GM23248 (cell line): ENCODE data around the gene CFAP47. TPM values are rescaled to one million over a fixed set of nuclear protein-coding genes. Genes with fewer than 3 reads are reported as not detected.
"Not testable (repeated sequence)": the region's sequence is repeated elsewhere in the genome, so short reads cannot be mapped to it uniquely, and the experiment has no call there.

Experiments used
- DNase-seq: peaks from one replicate; pipeline ENCODE4 v3.0.0-alpha.2; 2015
- H2AFZ ChIP-seq: fragments of 200-600 bp; sonication (generic); 2 replicates; pipeline ENCODE4 v1.6.1; 2016; ENCODE audit warnings: antibody characterized with exemption
- H3F3A ChIP-seq: fragments of 200-600 bp; sonication (generic); 2 replicates; pipeline ENCODE4 v1.6.1; 2016; ENCODE audit warnings: mild to moderate bottlenecking, antibody characterized with exemption, mixed run types; ENCODE audit not compliant: insufficient read depth
- H3K27ac ChIP-seq: fragments of 200-600 bp; sonication (generic); 2 replicates; pipeline ENCODE4 v1.5.1; 2016; ENCODE audit warnings: mild to moderate bottlenecking
- H3K27me3 ChIP-seq: fragments of 200-600 bp; sonication (generic); replicated peaks from 2 replicates; pipeline ENCODE4 v1.6.1; 2016; ENCODE audit warnings: mild to moderate bottlenecking; ENCODE audit not compliant: insufficient read depth
- H3K36me3 ChIP-seq: fragments of 200-600 bp; sonication (generic); 2 replicates; pipeline ENCODE4 v1.6.1; 2016; ENCODE audit warnings: low read depth, mild to moderate bottlenecking
- H3K4me1 ChIP-seq: fragments of 200-600 bp; sonication (generic); 2 replicates; pipeline ENCODE4 v1.6.1; 2016; ENCODE audit warnings: mild to moderate bottlenecking; ENCODE audit not compliant: insufficient read depth
- H3K4me2 ChIP-seq: fragments of 200-600 bp; sonication (generic); one replicate; pipeline ENCODE4 v1.6.1; 2016; ENCODE audit warnings: mild to moderate bottlenecking; ENCODE audit not compliant: unreplicated experiment
- H3K4me3 ChIP-seq: fragments of 200-600 bp; sonication (generic); 2 replicates; pipeline ENCODE4 v1.5.1; 2016; ENCODE audit warnings: mild to moderate bottlenecking
- H3K79me2 ChIP-seq: fragments of 200-600 bp; sonication (generic); 2 replicates; pipeline ENCODE4 v1.6.1; 2016; ENCODE audit warnings: mild to moderate bottlenecking; ENCODE audit not compliant: insufficient read depth
- H3K9ac ChIP-seq: fragments of 200-600 bp; sonication (generic); 2 replicates; pipeline ENCODE4 v1.6.1; 2016; ENCODE audit warnings: mild to moderate bottlenecking
- H3K9me2 ChIP-seq: fragments of 200-600 bp; sonication (generic); 2 replicates; pipeline ENCODE4 v1.6.1; 2016; ENCODE audit warnings: mixed run types, mild to moderate bottlenecking, moderate library complexity; ENCODE audit not compliant: insufficient read depth
- H3K9me3 ChIP-seq: fragments of 200-600 bp; sonication (generic); one replicate; pipeline ENCODE4 v1.6.1; 2017; ENCODE audit warnings: low read depth
- H4K20me1 ChIP-seq: fragments of 200-600 bp; sonication (generic); 2 replicates; pipeline ENCODE4 v1.6.0; 2016; ENCODE audit not compliant: insufficient read depth
- EZH2 ChIP-seq: fragments of 200-600 bp; sonication (generic); IDR thresholded peaks from 2 replicates; pipeline ENCODE4 v1.6.1; 2018; ENCODE audit warnings: antibody characterized with exemption, mild to moderate bottlenecking; ENCODE audit not compliant: insufficient read depth, poor library complexity, severe bottlenecking
- EZH2phosphoT487 ChIP-seq: fragments of 200-600 bp; sonication (generic); IDR thresholded peaks from 2 replicates; pipeline ENCODE4 v1.6.1; 2018; ENCODE audit warnings: antibody characterized with exemption, moderate library complexity, mild to moderate bottlenecking, low read depth; ENCODE audit not compliant: insufficient read depth
- WGBS, 2 experiments: methylation state at CpG; one replicate each; pipeline ENCODE4 v1.1.6; 2015 to 2017; ENCODE audit warnings: low lambda C conversion rate in 2 of 2, low coverage in 1 of 2; ENCODE audit errors: missing lambda C conversion rate in 2 of 2; 5-methylcytosine and 5-hydroxymethylcytosine counted together
- in situ Hi-C: fragments of 300-500 bp; cut with MboI; formaldehyde crosslinking; loops from 2 replicates; pipeline ENCODE4 v1.15.0; 2020
- polyA plus RNA-seq: library from polyadenylated mRNA; unstranded; fragments of >200 nt; fragmentation: Nextera tagmentation; extraction: Ambion mirVana; gene quantifications from 2 replicates; pipeline ENCODE4 v1.2.1, GENCODE V29; 2016
- total RNA-seq: library from RNA; depleted of rRNA; stranded (reverse); fragments of >200 nt; shearing (Covaris generic); gene quantifications from 2 replicates; pipeline ENCODE4 v1.2.3, GENCODE V29; 2014

Gene CFAP47
- total and polyA plus RNA-seq, 2 experiments from 2014 or later, result not detected

- Histone ChIP-seq H3K27me3 (no peaks in the 10 kb centered on the region), H3K79me2 (no peaks in the 10 kb centered on the region), H3K9me3 (no peaks in the 10 kb centered on the region), H3K4me3 (no peak overlapping the region), H4K20me1 (no peaks in the 10 kb centered on the region), H3K9me2 (no peaks in the 10 kb centered on the region), H3K4me1 (no peaks in the 10 kb centered on the region), H2AFZ (no peak overlapping the region), H3K9ac (no peak overlapping the region), H3K4me2 (no peak overlapping the region), H3F3A (no peaks in the 10 kb centered on the region), H3K36me3 (no peaks in the 10 kb centered on the region), H3K27ac (no peak overlapping the region)
- TF ChIP-seq EZH2phosphoT487 (no peak), EZH2 (no peak)
- no peak for DNase-seq
- 20 to 26% methylated on average over 5 of the region's 5 CpGs for WGBS, 2 experiments
- in situ Hi-C loops, result no loop called here
Measured at GRCh38 chrX:36007207-36007606, 87.7 kb downstream of the CFAP47 start.

DNA sequence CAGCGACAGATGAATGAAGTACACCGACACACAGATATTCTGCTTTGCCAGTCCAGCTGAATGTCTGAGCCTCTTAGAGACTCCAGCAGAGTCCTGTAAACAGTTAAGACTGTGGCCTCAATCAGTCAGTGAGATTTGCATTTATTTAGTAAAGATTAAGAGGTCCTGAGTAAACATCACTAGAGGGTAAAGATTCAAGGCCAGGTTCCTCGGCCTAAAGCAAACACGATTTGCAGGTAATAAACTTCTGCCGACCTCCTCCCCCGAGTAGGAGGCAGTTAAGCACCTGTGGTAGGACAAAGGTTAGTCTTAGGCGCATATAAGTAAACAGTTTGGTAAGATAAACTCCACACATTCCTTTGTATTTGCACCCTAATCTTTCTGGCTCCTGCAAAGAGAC is 99.6 kb downstream of the CFAP47 start:
- H3K79me2 ChIP-seq, result no peaks in the 10 kb centered on the region
- H3K9ac ChIP-seq, result no peak overlapping the region
- H3K4me1 ChIP-seq, result no peaks in the 10 kb centered on the region
- no peaks in the 10 kb centered on the region for H3K36me3 ChIP-seq
- no peaks in the 10 kb centered on the region for H3K9me2 ChIP-seq
- no peak overlapping the region for H3K4me3 ChIP-seq
- H3K27ac ChIP-seq, result no peak overlapping the region
- TF ChIP-seq EZH2phosphoT487, result no peak
- no peak for TF ChIP-seq EZH2
- H3K4me2 ChIP-seq, result no peak overlapping the region
- WGBS, 2 experiments, result 15 to 20% methylated on average over 6 to 7 of the region's 7 CpGs
- DNase-seq, result no peak
- in situ Hi-C loops, result no loop called here
- no peaks in the 10 kb centered on the region for H3F3A ChIP-seq
- no peaks in the 10 kb centered on the region for H3K27me3 ChIP-seq
- H2AFZ ChIP-seq, result no peak overlapping the region
- no peaks in the 10 kb centered on the region for H4K20me1 ChIP-seq
- H3K9me3 ChIP-seq, result no peaks in the 10 kb centered on the region

GRCh38 chrX:36035550-36035949 is 116.0 kb downstream of the CFAP47 start:
- 0 to 4% methylated on average over 2 of the region's 2 CpGs for WGBS, 2 experiments
- no peak overlapping the region for H3K9ac ChIP-seq
- no peak for DNase-seq
- no peak overlapping the region for H3K4me2 ChIP-seq
- no peaks in the 10 kb centered on the region for H3K9me2 ChIP-seq
- no peaks in the 10 kb centered on the region for H3F3A ChIP-seq
- no peak overlapping the region for H3K4me3 ChIP-seq
- TF ChIP-seq EZH2, result no peak
- no peaks in the 10 kb centered on the region for H3K79me2 ChIP-seq
- no peaks in the 10 kb centered on the region for H3K27me3 ChIP-seq
- no peaks in the 10 kb centered on the region for H3K4me1 ChIP-seq
- in situ Hi-C loops, result no loop called here
- no peaks in the 10 kb centered on the region for H3K36me3 ChIP-seq
- no peaks in the 10 kb centered on the region for H4K20me1 ChIP-seq
- H3K27ac ChIP-seq, result no peak overlapping the region
- H3K9me3 ChIP-seq, result no peaks in the 10 kb centered on the region
- H2AFZ ChIP-seq, result no peak overlapping the region

GRCh38 chrX:36062778-36063177 is 143.2 kb downstream of the CFAP47 start:
- no peaks in the 10 kb centered on the region for H3F3A ChIP-seq
- H4K20me1 ChIP-seq, result no peaks in the 10 kb centered on the region
- H3K4me3 ChIP-seq, result no peak overlapping the region
- no peak overlapping the region for H2AFZ ChIP-seq
- in situ Hi-C loops, result no loop called here
- H3K27me3 ChIP-seq, result no peaks in the 10 kb centered on the region
- DNase-seq, result no peak
- H3K36me3 ChIP-seq, result no peaks in the 10 kb centered on the region
- H3K9ac ChIP-seq, result no peak overlapping the region
- H3K9me2 ChIP-seq, result no peaks in the 10 kb centered on the region
- TF ChIP-seq EZH2phosphoT487 (no peak), EZH2 (no peak)
- no peaks in the 10 kb centered on the region for H3K9me3 ChIP-seq
- 12 to 17% methylated on average over 3 of the region's 3 CpGs for WGBS, 2 experiments
- H3K27ac ChIP-seq, result no peak overlapping the region
- no peaks in the 10 kb centered on the region for H3K79me2 ChIP-seq
- no peak overlapping the region for H3K4me2 ChIP-seq
- no peaks in the 10 kb centered on the region for H3K4me1 ChIP-seq

DNA sequence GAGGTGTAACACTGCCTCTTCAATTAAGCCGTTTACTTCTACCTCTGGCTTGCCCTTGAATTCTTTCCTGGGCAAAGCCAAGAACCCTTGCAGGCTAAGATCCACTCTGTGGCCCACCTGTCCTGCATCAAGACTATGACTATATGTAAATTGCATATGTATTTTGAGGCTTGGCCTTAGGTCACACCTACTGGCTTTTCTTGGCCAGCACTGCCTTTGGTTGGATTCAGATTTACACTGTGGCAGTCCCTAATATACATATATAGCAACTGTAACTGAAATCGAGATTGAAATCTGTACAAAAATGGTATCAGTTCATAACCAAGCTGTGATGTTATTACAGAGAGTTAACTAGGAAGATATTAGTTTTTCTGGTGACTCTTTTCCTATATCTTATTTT is 151.5 kb downstream of the CFAP47 start:
- in situ Hi-C loops, result no loop called here
- no peaks in the 10 kb centered on the region for H4K20me1 ChIP-seq

GRCh38 chrX:36075009-36075408 is 155.5 kb downstream of the CFAP47 start:
- H3K4me3 ChIP-seq, H3K9me2 ChIP-seq, H3F3A ChIP-seq, H3K79me2 ChIP-seq, H2AFZ ChIP-seq, in situ Hi-C loops, DNase-seq, H4K20me1 ChIP-seq, H3K9me3 ChIP-seq, H3K9ac ChIP-seq, H3K36me3 ChIP-seq, H3K4me2 ChIP-seq, H3K4me1 ChIP-seq, H3K27me3 ChIP-seq, H3K27ac ChIP-seq: not testable (repeated sequence)
- 50 to 69% methylated on average over 3 to 5 of the region's 5 CpGs for WGBS, 2 experiments

More for the DNA sequence above, 151.5 kb downstream of the CFAP47 start:
- no peaks in the 10 kb centered on the region for H3K9me2 ChIP-seq
- H3F3A ChIP-seq, result no peaks in the 10 kb centered on the region
- H3K9me3 ChIP-seq, result no peaks in the 10 kb centered on the region
- H3K27me3 ChIP-seq, result no peaks in the 10 kb centered on the region
- no peak overlapping the region for H3K27ac ChIP-seq
- no peak overlapping the region for H2AFZ ChIP-seq
- H3K9ac ChIP-seq, result no peak overlapping the region
- H3K36me3 ChIP-seq, result no peaks in the 10 kb centered on the region
- no peak overlapping the region for H3K4me3 ChIP-seq
- no peaks in the 10 kb centered on the region for H3K79me2 ChIP-seq
- WGBS, 2 experiments, result 2 to 5% methylated on average over 2 of the region's 2 CpGs
- no peak for DNase-seq
- no peak for TF ChIP-seq EZH2
- no peaks in the 10 kb centered on the region for H3K4me1 ChIP-seq
- H3K4me2 ChIP-seq, result no peak overlapping the region
